ENCODE results near the gene SLC22A13. TPM values are rescaled to one million over a fixed set of nuclear protein-coding genes. Genes with fewer than 3 reads are reported as not detected.

The SLC22A13 gene
- total and polyA plus RNA-seq, 9 of the 15 experiments (the other 6 are each of a cell fraction or from before 2014, with no cell fraction given) = 0.09 to 0.49 (median 0.17) TPM; not detected in 3

GRCh38 chr3:38267662-38268061, 2.0 kb downstream of the SLC22A13 start:
- peaks cover 4 to 13% of the 10 kb centered on the region in 2 experiments; a peak in 2 of 5 replicates for H3K4me1 ChIP-seq (replicated peaks in 1 of 2; ENCODE audit: control insufficient read depth in 2 of 2, insufficient read depth in 2 of 2, low read length in 2 of 2)
- H4K20me1 ChIP-seq (replicated peaks; ENCODE audit: control insufficient read depth, insufficient read depth, low read length) = peaks cover 5% of the 10 kb centered on the region; the same call in 1 of the 2 replicates
- no peak overlapping the region for H3K27ac ChIP-seq (ENCODE audit: extremely low read depth, low read depth, low read length)
- in situ Hi-C loops (cut with MboI) = no loop called here
- no peaks in the 10 kb centered on the region for H3K36me3 ChIP-seq (ENCODE audit: control insufficient read depth, insufficient read depth, low read length)
- no peaks in the 10 kb centered on the region for H3K9me1 ChIP-seq (ENCODE audit: control insufficient read depth, insufficient read depth, low read length)
- POLR2A ChIA-PET = interaction anchor here (0.6 kb wide), 1 partner anchor 89 kb away, joined by 3 read pairs; no protein-coding TSS in a partner anchor
- BruUV-seq (replicated peaks) = no TSS peak
- no peak overlapping the region for H3K4me2 ChIP-seq (ENCODE audit: insufficient read depth, low read length)
- ATAC-seq = no peak
- intact Hi-C loops (cut with micrococcal nuclease) = no loop called here
- no peak overlapping the region for H2AFZ ChIP-seq (ENCODE audit: low read depth, low read length)
- peaks cover 0 to 7% of the 10 kb centered on the region in 2 experiments; a peak in 2 of 5 replicates for H3K27me3 ChIP-seq (ENCODE audit: control insufficient read depth in 2 of 2, insufficient read depth in 2 of 2, low read length in 2 of 2)
- H3K79me2 ChIP-seq (ENCODE audit: control insufficient read depth, insufficient read depth, low read length) = no peaks in the 10 kb centered on the region
- no peak overlapping the region for H3K4me3 ChIP-seq
- 28% methylated on average over 2 of the region's 2 CpGs for WGBS (ENCODE audit: insufficient coverage, low coverage, missing lambda C conversion rate)
- no peak for FAIRE-seq
- CTCF ChIA-PET (ENCODE audit: low intra/inter-chr PET ratio) = no interaction called here
- H3K9me3 ChIP-seq (replicated peaks; ENCODE audit: control insufficient read depth, insufficient read depth, low read depth, low read length) = no peaks in the 10 kb centered on the region
- no peak for DNase-seq (ENCODE audit: extremely low read depth in 1 of 4, low spot score in 3 of 4)
- H3K9ac ChIP-seq (ENCODE audit: insufficient read depth in 1 of 2, low read depth in 2 of 2, low read length in 2 of 2) = no peak overlapping the region
- TF ChIP-seq CBX5 (IDR thresholded peaks at IDR 0.05; ENCODE audit: borderline replicate concordance, low read depth) (no peak), FOXJ3 (CRISPR knock-in tag; IDR thresholded peaks at IDR 0.05) (no peak), ZC3H4 (CRISPR knock-in tag; IDR thresholded peaks at IDR 0.05; ENCODE audit: borderline replicate concordance) (no peak), NR2C2 (CRISPR knock-in tag; IDR thresholded peaks at IDR 0.05) (no peak), NR2C2 (tag; IDR thresholded peaks at IDR 0.05) (no peak), BCLAF1 (IDR thresholded peaks at IDR 0.05; ENCODE audit: borderline replicate concordance in 1 of 2, control insufficient read depth in 1 of 2, low read depth in 2 of 2, low read length in 1 of 2) (no peak), JUND (IDR thresholded peaks at IDR 0.05; ENCODE audit: borderline replicate concordance, low read depth, low read length) (no peak), JUND (tag; IDR thresholded peaks at IDR 0.05; ENCODE audit: borderline replicate concordance, low read depth, low read length) (no peak), TARDBP (IDR thresholded peaks at IDR 0.05) (no peak)
- TF ChIP-seq, protein P1, sequence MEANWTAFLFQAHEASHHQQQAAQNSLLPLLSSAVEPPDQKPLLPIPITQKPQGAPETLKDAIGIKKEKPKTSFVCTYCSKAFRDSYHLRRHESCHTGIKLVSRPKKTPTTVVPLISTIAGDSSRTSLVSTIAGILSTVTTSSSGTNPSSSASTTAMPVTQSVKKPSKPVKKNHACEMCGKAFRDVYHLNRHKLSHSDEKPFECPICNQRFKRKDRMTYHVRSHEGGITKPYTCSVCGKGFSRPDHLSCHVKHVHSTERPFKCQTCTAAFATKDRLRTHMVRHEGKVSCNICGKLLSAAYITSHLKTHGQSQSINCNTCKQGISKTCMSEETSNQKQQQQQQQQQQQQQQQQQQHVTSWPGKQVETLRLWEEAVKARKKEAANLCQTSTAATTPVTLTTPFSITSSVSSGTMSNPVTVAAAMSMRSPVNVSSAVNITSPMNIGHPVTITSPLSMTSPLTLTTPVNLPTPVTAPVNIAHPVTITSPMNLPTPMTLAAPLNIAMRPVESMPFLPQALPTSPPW (CRISPR knock-in tag; IDR thresholded peaks at IDR 0.05) = no peak
- TF ChIP-seq, protein P2, sequence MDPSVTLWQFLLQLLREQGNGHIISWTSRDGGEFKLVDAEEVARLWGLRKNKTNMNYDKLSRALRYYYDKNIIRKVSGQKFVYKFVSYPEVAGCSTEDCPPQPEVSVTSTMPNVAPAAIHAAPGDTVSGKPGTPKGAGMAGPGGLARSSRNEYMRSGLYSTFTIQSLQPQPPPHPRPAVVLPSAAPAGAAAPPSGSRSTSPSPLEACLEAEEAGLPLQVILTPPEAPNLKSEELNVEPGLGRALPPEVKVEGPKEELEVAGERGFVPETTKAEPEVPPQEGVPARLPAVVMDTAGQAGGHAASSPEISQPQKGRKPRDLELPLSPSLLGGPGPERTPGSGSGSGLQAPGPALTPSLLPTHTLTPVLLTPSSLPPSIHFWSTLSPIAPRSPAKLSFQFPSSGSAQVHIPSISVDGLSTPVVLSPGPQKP (CRISPR knock-in tag; IDR thresholded peaks at IDR 0.05) = no peak

All from K562 (cell line).